GM18502 (cell line): ENCODE measurements around the gene MTMR12.
"Not testable (repeated sequence)": the region's sequence is repeated elsewhere in the genome, so short reads cannot be mapped to it uniquely, and the experiment has no call there.

Experiments
- ATAC-seq: cut with Tn5 transposase; IDR thresholded peaks from one replicate; pipeline ENCODE4 v1.9.1; 2021; ENCODE audit warnings: mild to moderate bottlenecking; ENCODE audit not compliant: unreplicated experiment, poor library complexity

Gene MTMR12

GRCh38 chr5:32245742-32246141 is 67.0 kb downstream of the MTMR12 start:
- no peak for ATAC-seq

- no peak for ATAC-seq
These were observed 68.7 kb downstream of the MTMR12 start for GRCh38 chr5:32244017-32244416.

- ATAC-seq = no peak
These were observed 71.5 kb downstream of the MTMR12 start for GRCh38 chr5:32241034-32241783.

GRCh38 chr5:32239385-32239784 is 73.4 kb downstream of the MTMR12 start:
- no peak for ATAC-seq

GRCh38 chr5:32233696-32234447 is 78.9 kb downstream of the MTMR12 start:
- ATAC-seq = no peak

GRCh38 chr5:32233220-32233695 is 79.5 kb downstream of the MTMR12 start:
- ATAC-seq = no peak

GRCh38 chr5:32232441-32233219 is 80.1 kb downstream of the MTMR12 start:
- ATAC-seq = peak; percentile 87

- no peak for ATAC-seq
These were observed 80.8 kb downstream of the MTMR12 start for GRCh38 chr5:32231929-32232328.

- ATAC-seq = no peak
These were observed 81.5 kb downstream of the MTMR12 start for GRCh38 chr5:32231241-32231640.

GRCh38 chr5:32230356-32231099 is 82.2 kb downstream of the MTMR12 start:
- no peak for ATAC-seq

- ATAC-seq = no peak
These were observed 83.2 kb downstream of the MTMR12 start for GRCh38 chr5:32229586-32229985.

- ATAC-seq = no peak
These were observed 83.9 kb downstream of the MTMR12 start for GRCh38 chr5:32228816-32229215.

- no peak for ATAC-seq
These were observed 87.3 kb downstream of the MTMR12 start for GRCh38 chr5:32225445-32225844.

GRCh38 chr5:32223972-32224609 is 88.6 kb downstream of the MTMR12 start:
- ATAC-seq = no peak

GRCh38 chr5:32222723-32223470 is 89.8 kb downstream of the MTMR12 start:
- no peak for ATAC-seq

- ATAC-seq = peak; percentile 58
These were observed 94.8 kb downstream of the MTMR12 start for GRCh38 chr5:32217886-32218396.

- ATAC-seq = not testable (repeated sequence)
These were observed 98.4 kb downstream of the MTMR12 start for GRCh38 chr5:32214344-32214743.

- no peak for ATAC-seq
These were observed 102.6 kb downstream of the MTMR12 start for GRCh38 chr5:32210151-32210550.

GRCh38 chr5:32208837-32209236 is 103.9 kb downstream of the MTMR12 start:
- ATAC-seq = not testable (repeated sequence)
